KMS-11 (cell line): ENCODE data around the gene TNNI3K.

Experiments
- H2AFZ ChIP-seq: fragments of 200-600 bp; sonication (generic); 2 replicates; pipeline ENCODE4 v1.6.1; 2016; ENCODE audit warnings: antibody characterized with exemption, mixed run types, low read depth
- H3K27ac ChIP-seq: fragments of 200-600 bp; sonication (generic); 2 replicates; pipeline ENCODE4 v1.6.1; 2016; ENCODE audit warnings: mild to moderate bottlenecking, mixed run types
- H3K27me3 ChIP-seq: fragments of 200-600 bp; sonication (generic); 2 replicates; pipeline ENCODE4 v1.6.1; 2017; ENCODE audit warnings: mild to moderate bottlenecking, low read depth, mixed run types, moderate library complexity; ENCODE audit not compliant: insufficient read depth
- H3K36me3 ChIP-seq: fragments of 200-600 bp; sonication (generic); 2 replicates; pipeline ENCODE4 v1.6.1; 2017; ENCODE audit warnings: mild to moderate bottlenecking, mixed run types; ENCODE audit not compliant: insufficient read depth
- H3K4me1 ChIP-seq: fragments of 200-600 bp; sonication (generic); 2 replicates; pipeline ENCODE4 v1.6.1; 2016; ENCODE audit warnings: mild to moderate bottlenecking, low read depth, mixed run types; ENCODE audit not compliant: poor library complexity, severe bottlenecking
- H3K4me2 ChIP-seq: fragments of 200-600 bp; sonication (generic); 2 replicates; pipeline ENCODE4 v1.7.0; 2016; ENCODE audit warnings: mild to moderate bottlenecking, mixed run types
- H3K4me3 ChIP-seq: fragments of 200-600 bp; sonication (generic); IDR thresholded peaks from 2 replicates; pipeline ENCODE4 v1.6.1; 2017; ENCODE audit warnings: low read depth, low read length, mixed read lengths; ENCODE audit not compliant: insufficient read depth
- H3K79me2 ChIP-seq: fragments of 200-600 bp; sonication (generic); 2 replicates; pipeline ENCODE4 v1.6.1; 2016; ENCODE audit warnings: low read depth, mixed run types; ENCODE audit not compliant: insufficient read depth
- H3K9ac ChIP-seq: fragments of 200-600 bp; sonication (generic); 2 replicates; pipeline ENCODE4 v1.6.1; 2016; ENCODE audit warnings: mild to moderate bottlenecking, mixed run types
- H4K20me1 ChIP-seq: fragments of 200-600 bp; sonication (generic); 2 replicates; pipeline ENCODE4 v1.6.1; 2016; ENCODE audit warnings: mild to moderate bottlenecking, mixed run types; ENCODE audit not compliant: insufficient read depth
- CTCF ChIP-seq: fragments of 200-600 bp; sonication (generic); conservative IDR thresholded peaks from 2 replicates; pipeline ENCODE4 v1.6.1; 2017; ENCODE audit warnings: low read depth, mild to moderate bottlenecking, antibody characterized with exemption, low read length, moderate library complexity, mixed read lengths

Gene TNNI3K

DNA sequence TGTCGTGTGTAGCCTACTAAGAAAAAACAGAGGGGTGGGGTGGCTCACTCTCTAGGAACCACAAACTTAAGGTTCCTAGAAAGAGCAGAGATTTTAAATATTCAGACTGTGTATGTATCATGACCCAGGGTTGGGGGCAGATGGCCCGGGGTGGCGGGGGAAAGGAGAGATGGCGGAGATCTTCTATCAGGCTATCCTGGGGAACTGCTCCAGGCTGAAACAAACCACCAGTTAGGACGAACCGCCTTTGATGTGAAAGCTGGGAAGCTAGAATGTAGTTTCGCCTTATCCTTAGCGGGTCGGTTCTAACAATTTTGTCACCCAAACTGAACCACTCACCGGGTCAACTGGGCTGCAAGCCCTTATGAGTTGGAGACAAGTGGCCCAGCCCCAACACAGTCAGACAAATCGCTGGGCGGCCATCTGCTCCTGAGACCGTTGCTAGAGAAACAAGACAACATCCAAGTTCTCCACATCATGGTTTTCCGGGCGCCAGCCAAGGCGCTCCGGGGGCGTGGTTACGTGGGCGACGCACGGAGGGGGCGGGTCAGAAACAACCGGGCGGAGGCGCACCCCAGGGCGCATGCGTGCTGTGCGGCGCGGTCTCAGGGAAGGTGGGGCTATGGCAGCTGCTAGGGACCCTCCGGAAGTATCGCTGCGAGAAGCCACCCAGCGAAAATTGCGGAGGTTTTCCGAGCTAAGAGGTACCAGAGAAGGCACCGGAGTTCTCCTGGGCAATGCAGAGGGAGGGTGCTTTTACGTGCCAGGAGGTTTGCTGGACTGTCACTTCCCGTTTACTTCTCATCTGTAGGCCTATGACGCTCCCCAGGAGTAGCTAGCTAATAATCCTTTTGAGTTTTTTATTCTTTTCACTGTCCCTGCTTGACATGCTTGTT, 37.3 kb upstream of the TNNI3K start, which contains the start of the genes FPGT and LRRIQ3:
FPGT (plus strand) TSS at position 586 of the 896 bp plus-strand sequence; CDS start at position 623, 37 bp downstream.
LRRIQ3 (minus strand) TSS at position 520 of the 896 bp plus-strand sequence. CDS start 14,492 bp downstream, outside the sequence.
- Histone ChIP-seq H3K36me3 (no peaks in the 10 kb centered on the region), H3K4me3 (peak within 1 kb of the TSS; percentile 48), H3K27ac (peak within 1 kb of the TSS; percentile 48), H3K9ac (peak within 1 kb of the TSS; percentile 58; the same call in 1 of the 2 replicates), H3K27me3 (no peaks in the 10 kb centered on the region), H2AFZ (peak within 1 kb of the TSS; percentile 87), H3K79me2 (no peaks in the 10 kb centered on the region), H3K4me1 (peaks cover 8% of the 10 kb centered on the region), H3K4me2 (peak within 1 kb of the TSS; percentile 59), H4K20me1 (no peaks in the 10 kb centered on the region)
- no peak for TF ChIP-seq CTCF

DNA sequence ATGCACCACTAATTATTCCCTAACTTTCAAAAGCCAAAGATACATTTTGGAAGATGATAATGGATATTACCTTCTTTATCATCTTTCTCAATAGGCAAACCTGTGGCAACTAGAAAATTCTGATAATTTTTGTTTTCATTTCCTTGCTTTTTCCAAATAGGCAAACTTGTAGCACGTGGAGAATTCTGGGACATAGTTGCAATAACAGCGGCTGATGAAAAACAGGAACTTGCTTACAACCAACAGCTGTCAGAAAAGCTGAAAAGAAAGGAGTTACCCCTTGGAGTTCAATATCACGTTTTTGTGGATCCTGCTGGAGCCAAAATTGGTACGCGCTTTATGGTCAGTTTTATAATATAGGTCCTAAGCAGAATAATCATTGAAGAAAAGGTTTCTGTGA, 35.7 kb upstream of the TNNI3K start:
- no peak for TF ChIP-seq CTCF
- Histone ChIP-seq H4K20me1 (no peaks in the 10 kb centered on the region), H3K4me1 (peaks cover 8% of the 10 kb centered on the region), H3K79me2 (no peaks in the 10 kb centered on the region), H3K27me3 (no peaks in the 10 kb centered on the region), H3K4me3 (no peak overlapping the region), H3K4me2 (no peak overlapping the region; the same call in 1 of the 2 replicates), H3K27ac (no peak overlapping the region), H3K9ac (no peak overlapping the region), H2AFZ (no peak overlapping the region), H3K36me3 (no peaks in the 10 kb centered on the region)

GRCh38 chr1:74205266-74205665, 29.9 kb upstream of the TNNI3K start:
- no peaks in the 10 kb centered on the region for H3K79me2 ChIP-seq
- no peak overlapping the region for H3K4me2 ChIP-seq
- no peak overlapping the region for H3K4me3 ChIP-seq
- H3K9ac ChIP-seq: no peak overlapping the region
- no peaks in the 10 kb centered on the region for H3K4me1 ChIP-seq
- TF ChIP-seq CTCF: no peak
- no peak overlapping the region for H3K27ac ChIP-seq
- no peak overlapping the region for H2AFZ ChIP-seq
- H4K20me1 ChIP-seq: no peaks in the 10 kb centered on the region
- no peaks in the 10 kb centered on the region for H3K27me3 ChIP-seq
- no peaks in the 10 kb centered on the region for H3K36me3 ChIP-seq

DNA sequence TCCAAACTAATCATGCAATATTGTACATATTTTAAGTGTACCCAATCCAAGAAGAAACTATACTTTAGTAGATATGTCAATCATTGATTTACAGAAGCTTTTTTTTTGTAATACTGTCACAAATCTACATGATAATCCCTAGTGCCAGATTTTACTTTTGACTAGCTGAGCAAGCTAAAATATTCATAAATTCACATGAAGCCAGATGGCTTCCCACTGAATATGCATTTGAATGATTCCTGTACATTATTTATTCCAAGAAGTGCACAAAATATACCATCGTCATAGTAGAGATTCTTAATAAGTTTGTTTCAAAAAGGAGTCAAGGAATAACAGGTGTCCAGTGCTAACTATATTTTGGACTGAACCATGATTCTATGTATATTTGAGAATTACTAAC, 20.0 kb upstream of the TNNI3K start:
- no peak overlapping the region for H3K9ac ChIP-seq
- no peaks in the 10 kb centered on the region for H3K79me2 ChIP-seq
- no peak overlapping the region for H2AFZ ChIP-seq
- no peaks in the 10 kb centered on the region for H3K27me3 ChIP-seq
- H3K4me2 ChIP-seq: no peak overlapping the region
- H3K27ac ChIP-seq: no peak overlapping the region
- H4K20me1 ChIP-seq: no peaks in the 10 kb centered on the region
- no peaks in the 10 kb centered on the region for H3K4me1 ChIP-seq
- no peak overlapping the region for H3K4me3 ChIP-seq
- TF ChIP-seq CTCF: no peak
- H3K36me3 ChIP-seq: no peaks in the 10 kb centered on the region
